ENCODE measurements around the gene LMBRD1.
"Not testable (repeated sequence)": the region's sequence is repeated elsewhere in the genome, so short reads cannot be mapped to it uniquely, and the experiment has no call there.

The LMBRD1 gene

DNA sequence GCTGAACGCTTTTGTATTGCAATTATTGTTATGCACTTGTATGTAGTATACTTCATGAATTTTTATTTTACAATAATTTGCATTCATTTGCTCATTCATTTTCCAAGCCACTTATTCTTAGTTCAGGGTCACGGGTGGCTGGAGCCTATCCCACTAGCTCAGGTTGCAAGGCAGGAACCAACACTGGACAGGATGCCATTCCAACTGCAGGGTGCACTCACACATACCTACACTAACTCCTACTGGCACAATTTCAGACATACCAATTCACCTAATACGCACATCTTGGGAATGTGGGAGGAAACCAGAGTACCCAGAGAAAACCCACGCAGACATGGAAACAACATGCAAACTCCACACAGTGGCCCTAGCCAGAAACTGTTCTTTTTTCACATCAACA is 61.8 kb downstream of the LMBRD1 start:
- DNase-seq (ENCODE audit: insufficient read length, low spot score) = no peak
- TF ChIP-seq POLR2A (IDR thresholded peaks at IDR 0.05; ENCODE audit: low read depth, low read length) = no peak
- FAIRE-seq = no peak

DNA sequence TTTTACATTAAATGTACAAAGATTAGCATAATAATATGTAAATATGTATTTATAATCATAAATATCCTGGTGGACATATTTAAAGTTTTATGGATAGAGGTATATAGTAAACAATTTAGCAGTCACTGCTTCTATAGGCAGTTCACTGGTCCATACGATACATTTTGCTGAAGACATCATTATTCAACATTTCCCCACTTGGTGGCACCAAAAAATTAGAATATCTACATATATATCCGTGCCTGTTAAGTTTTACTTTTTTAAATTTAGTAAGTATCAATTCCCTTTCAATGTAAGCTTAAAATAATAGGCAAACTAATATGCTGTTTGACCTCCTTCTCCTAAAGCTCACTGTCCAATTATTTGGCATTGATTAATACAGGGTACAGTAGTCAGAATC is 64.2 kb downstream of the LMBRD1 start:
- no peak for TF ChIP-seq POLR2A (IDR thresholded peaks at IDR 0.05; ENCODE audit: low read depth, low read length)
- no peak for DNase-seq (ENCODE audit: insufficient read length, low spot score)
- no peak for FAIRE-seq

DNA sequence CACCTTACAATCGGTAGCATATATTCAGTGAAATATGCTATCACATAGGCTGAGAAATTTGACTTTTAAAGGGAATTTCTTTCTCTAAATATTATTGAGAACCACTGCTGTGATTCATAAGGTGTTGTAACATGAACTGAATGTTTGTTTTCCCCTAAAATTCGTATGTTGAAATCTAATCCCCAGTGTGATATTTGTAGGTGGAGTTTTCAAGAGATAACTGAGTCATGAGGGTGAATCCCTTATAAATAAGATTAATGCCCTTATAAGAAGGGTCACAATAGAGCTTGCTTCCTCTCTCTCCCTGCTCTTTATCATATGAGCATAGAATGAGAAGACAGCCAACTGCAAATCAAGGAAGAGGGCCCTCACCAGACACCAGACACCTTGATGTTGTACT is 64.8 kb downstream of the LMBRD1 start:
- DNase-seq (ENCODE audit: insufficient read length, low spot score) (no peak), FAIRE-seq (no peak)
- TF ChIP-seq POLR2A (IDR thresholded peaks at IDR 0.05; ENCODE audit: low read depth, low read length) = no peak

DNA sequence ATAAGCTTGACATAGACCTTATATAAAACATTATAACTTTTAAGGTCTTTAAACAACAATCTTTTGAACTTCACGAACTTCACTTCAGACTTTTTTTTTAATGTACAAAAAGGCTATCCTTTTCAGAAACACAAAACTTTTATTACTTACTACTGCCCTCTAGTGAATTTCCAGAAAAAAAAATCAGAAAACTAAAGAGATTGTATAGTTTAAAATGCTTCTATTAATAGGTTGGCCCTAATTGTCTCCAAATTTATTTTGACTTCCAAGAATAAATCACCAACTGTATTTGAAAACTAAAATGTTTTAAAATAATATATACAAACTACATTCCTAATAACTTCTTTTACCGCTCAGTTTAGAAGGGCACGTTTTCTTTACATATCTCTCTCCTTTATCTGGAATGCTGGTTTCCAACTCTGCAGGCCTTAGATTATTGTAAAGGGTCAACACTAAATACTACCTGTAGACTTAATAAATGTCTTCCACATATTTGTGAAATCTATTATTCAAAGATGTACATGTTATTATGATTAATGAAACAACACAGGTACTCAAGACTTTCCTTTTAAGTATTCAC is 66.8 kb downstream of the LMBRD1 start:
- TF ChIP-seq POLR2A (IDR thresholded peaks at IDR 0.05; ENCODE audit: low read depth, low read length) = no peak
- no peak for FAIRE-seq
- DNase-seq (ENCODE audit: insufficient read length, low spot score) = no peak

DNA sequence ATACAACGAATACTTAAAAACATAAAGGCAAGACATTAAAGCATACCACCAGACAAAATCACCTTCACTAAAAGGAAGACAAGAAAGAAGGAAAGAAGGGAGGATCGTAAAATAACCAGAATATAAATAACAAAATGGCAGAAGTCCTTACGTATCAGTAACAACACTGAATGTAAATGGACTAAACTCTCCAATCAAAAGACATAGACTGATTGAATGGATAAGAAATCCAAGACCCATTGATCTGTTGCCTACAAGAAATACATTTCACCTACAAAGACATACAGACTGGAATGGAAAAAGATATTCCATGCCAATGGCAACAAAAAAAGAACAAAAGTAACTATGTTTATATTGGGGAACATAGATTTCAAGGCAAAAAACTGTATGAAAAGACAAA is 74.1 kb downstream of the LMBRD1 start:
- TF ChIP-seq POLR2A (IDR thresholded peaks at IDR 0.05; ENCODE audit: low read depth, low read length) = no peak
- FAIRE-seq (no peak), DNase-seq (ENCODE audit: insufficient read length, low spot score) (no peak)

DNA sequence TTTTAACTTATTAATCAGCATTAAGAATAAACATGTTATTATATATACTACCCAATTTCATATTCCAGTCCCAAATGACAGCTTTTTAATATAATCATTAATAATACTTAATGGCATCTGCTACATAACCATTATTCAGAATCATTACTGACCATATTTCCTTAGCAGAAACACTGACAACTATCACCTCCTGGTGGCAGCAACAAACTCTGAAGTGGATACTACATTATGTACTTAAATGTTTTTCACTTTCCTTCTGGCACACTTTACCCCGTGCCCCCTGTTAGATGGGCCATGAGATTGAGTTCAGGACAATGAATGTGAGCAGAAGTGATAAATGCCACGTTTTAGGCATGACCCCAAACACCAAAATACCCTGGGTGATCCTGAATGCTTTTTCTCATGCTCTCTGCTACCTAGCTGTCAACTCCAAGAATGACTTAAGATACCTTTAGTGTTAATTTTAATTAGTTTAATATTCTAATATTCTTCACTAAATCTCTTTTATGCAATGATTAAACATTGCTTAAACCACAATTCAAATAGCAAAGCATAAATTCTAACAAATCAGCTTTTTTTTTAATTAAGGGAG is 77.1 kb downstream of the LMBRD1 start:
- no peak for TF ChIP-seq POLR2A (IDR thresholded peaks at IDR 0.05; ENCODE audit: low read depth, low read length)
- no peak for DNase-seq (ENCODE audit: insufficient read length, low spot score)
- no peak for FAIRE-seq

DNA sequence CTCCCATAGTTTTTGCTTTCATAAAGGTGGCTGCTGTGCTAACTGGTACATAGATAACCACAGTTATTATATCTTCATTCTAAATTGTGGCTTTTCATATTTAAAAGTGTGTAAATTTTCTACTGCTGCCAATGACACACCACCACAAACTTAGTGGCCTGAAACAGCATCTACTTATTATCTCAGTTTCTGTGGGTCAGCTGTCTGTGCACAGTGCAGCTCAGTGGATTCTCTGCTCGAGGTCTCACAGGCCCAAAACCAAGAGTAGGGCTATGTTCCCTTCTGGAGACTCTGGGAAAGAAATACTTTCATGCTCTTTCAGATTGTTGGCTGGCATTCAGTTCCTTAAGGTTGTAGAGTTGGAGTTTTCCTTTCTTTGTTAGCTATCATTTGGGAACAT is 90.1 kb downstream of the LMBRD1 start:
- DNase-seq (ENCODE audit: insufficient read length, low spot score) = no peak
- no peak for FAIRE-seq
- no peak for TF ChIP-seq POLR2A (IDR thresholded peaks at IDR 0.05; ENCODE audit: low read depth, low read length)

DNA sequence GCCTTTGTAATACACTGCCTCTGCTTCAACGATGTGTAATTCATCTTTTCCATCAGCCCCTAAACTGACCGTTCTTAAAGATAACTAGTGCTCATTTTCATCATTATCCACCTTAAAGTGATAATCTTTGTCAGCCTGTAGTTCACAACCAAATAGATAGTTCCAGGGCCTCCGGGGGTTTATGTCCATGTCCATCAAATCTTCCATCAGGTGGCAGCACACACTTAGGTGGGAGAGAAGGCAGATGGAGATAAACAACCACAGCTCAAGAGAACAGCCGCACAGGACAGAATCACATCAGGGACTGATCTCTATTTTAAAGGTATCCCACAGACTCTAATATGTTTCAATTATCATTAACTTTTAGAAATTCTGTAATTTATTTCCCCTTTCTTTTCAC is 90.9 kb downstream of the LMBRD1 start:
- FAIRE-seq (no peak), DNase-seq (ENCODE audit: insufficient read length, low spot score) (no peak)
- no peak for TF ChIP-seq POLR2A (IDR thresholded peaks at IDR 0.05; ENCODE audit: low read depth, low read length)

DNA sequence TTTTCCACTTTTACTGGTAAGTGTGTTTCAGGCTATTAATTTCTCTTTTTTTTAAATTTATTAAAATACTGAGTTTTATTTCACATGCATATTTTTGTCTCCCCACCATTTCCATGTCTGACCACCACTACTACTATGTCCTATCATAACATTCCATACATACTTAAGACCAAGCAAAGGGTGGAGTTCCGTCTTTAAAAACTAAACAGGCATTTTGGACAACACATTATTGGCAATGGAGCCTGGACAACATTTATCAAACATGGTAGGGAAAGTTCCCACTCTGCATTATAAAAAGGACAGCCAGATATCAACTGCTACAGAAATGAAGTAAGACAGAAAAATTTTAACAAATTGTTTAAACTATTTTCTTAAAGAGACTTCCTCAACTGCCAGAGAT is 91.9 kb downstream of the LMBRD1 start:
- no peak for TF ChIP-seq POLR2A (IDR thresholded peaks at IDR 0.05; ENCODE audit: low read depth, low read length)
- no peak for FAIRE-seq
- no peak for DNase-seq (ENCODE audit: insufficient read length, low spot score)

DNA sequence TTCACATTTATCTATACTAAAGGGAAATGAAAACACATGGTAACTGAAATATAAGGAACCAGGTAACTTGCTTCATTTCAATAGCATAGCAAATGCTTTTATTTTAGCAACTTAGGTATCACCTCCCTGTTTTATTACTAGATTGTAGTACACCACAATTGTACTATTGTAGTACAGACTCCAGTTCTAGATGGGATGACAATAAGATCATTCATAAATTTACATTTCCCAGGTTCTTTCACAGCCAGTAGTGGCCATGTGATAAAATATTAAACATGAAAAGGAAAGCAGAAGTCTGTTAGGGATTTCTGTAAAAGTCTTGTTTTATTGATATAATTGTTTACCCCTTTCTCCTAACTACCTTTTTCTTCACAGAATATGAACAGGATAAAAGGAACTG is 97.2 kb downstream of the LMBRD1 start:
- FAIRE-seq (no peak), DNase-seq (ENCODE audit: insufficient read length, low spot score) (no peak)
- no peak for TF ChIP-seq POLR2A (IDR thresholded peaks at IDR 0.05; ENCODE audit: low read depth, low read length)

DNA sequence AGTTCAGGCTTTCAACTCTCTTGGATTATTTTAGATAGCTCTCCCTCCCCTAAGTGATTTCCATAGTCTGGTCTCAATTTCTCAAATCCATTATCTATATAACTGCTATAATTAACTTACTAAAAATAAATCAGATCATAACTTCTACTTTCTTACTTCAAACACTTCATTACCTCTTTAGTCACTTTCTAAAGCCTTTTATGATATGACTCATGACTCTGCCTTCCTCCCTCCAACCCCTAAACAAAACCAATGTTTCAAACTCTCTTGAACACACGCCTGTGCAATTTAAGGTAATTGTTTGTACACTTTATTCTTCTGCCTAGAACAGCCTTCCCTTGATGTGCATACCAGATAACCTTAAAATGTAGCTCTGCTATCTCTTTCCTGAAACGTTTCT is 100.5 kb downstream of the LMBRD1 start:
- no peak for TF ChIP-seq POLR2A (IDR thresholded peaks at IDR 0.05; ENCODE audit: low read depth, low read length)
- DNase-seq (ENCODE audit: insufficient read length, low spot score) (no peak), FAIRE-seq (peak; percentile 27)

DNA sequence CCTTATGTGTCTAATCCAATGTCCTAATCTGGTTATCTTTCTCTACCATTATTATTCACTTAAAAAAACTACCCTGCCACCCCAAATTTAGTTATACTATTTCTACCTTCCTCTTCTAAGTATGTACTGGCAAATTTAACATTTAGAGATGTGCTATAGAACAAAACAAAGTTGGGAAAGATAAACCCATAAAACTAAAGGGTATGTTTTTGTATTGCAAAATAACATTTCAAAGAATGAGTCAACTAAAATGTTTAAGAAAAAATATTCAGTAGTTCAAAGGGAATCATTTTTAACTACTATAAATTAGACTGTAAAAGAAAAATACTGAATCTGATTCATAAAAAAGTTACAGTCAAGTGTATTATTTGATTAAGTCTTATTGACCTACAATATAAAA is 103.0 kb downstream of the LMBRD1 start:
- no peak for TF ChIP-seq POLR2A (IDR thresholded peaks at IDR 0.05; ENCODE audit: low read depth, low read length)
- FAIRE-seq = no peak
- DNase-seq (ENCODE audit: insufficient read length, low spot score) = no peak

DNA sequence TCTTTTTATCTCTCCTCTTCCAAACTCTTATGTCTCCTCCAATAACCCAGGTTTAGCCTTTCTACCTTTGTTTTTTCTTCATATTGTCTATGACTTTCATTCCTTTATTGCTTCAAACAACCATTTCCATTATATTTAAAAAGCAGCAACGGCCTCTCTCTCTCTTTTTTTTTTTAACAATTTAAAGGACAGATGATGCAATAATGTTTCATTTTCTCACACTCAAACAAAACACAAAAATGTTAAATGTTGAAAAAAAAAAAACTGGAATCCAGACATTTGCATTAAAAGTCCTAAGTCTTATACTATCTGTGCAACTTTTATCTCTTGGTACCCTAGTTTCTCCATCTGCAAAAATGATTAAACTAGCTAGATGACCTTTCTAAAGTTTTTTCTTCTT is 105.8 kb downstream of the LMBRD1 start:
- no peak for TF ChIP-seq POLR2A (IDR thresholded peaks at IDR 0.05; ENCODE audit: low read depth, low read length)
- DNase-seq (ENCODE audit: insufficient read length, low spot score) = no peak
- no peak for FAIRE-seq

DNA sequence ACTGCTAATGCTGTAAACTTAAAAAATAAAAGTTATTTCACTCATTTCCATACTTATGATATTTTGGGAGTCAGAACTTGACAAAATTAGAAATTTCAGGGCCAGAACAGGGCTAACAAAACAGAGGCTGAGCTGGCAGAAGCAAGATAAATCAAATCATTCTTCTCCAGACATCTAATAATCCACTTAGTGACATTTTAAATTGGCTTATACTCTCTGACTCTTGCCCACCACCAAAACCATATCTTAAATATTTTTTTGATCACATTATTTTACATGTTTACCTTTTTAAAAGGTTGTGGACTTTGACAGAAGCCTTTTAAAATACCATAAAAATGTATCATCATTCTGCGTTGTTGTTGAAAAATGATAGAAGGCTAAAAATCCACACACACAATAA is 116.5 kb downstream of the LMBRD1 start:
- FAIRE-seq (no peak), DNase-seq (ENCODE audit: insufficient read length, low spot score) (no peak)
- no peak for TF ChIP-seq POLR2A (IDR thresholded peaks at IDR 0.05; ENCODE audit: low read depth, low read length)

DNA sequence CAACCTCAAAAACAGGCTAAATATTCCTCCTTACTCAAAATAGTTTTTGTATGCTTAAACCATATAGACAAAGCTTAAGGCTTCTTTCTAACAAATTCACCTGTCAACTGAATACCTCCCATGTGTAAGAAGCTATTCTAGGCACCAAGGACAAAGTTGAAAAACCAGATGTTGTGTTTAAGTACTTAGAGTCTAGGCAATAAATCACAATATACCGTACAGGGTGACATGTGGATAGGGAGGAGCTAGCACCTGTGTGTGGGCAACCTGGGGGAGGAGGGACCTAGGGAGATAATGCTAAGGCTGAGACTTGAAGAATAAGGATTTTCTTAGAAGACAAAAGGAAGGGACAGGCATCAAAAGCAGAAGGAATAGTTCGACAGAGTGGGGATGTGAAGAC is 123.5 kb downstream of the LMBRD1 start:
- TF ChIP-seq POLR2A (IDR thresholded peaks at IDR 0.05; ENCODE audit: low read depth, low read length) = no peak
- no peak for DNase-seq (ENCODE audit: insufficient read length, low spot score)
- no peak for FAIRE-seq

DNA sequence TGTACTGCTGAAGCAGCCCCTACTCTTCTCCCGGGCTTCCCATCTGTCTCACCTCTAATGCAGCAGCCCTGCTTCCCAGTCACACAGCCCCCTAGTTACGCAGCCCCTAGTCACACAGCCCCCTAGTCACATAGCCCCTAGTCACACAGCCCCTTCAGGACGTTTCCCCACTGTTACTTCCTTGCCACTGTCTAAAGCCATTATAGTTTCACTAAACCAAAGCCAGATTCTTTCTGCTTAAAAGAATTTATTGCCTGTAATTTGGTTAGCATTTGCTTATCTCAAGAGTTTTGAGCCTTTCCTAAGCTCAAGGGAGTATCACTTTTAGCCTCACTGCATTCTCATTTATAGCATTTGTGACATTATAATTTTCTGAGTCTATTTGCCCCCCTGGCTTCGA is 127.9 kb downstream of the LMBRD1 start:
- no peak for FAIRE-seq
- DNase-seq (ENCODE audit: insufficient read length, low spot score) = no peak
- TF ChIP-seq POLR2A (IDR thresholded peaks at IDR 0.05; ENCODE audit: low read depth, low read length) = no peak

DNA sequence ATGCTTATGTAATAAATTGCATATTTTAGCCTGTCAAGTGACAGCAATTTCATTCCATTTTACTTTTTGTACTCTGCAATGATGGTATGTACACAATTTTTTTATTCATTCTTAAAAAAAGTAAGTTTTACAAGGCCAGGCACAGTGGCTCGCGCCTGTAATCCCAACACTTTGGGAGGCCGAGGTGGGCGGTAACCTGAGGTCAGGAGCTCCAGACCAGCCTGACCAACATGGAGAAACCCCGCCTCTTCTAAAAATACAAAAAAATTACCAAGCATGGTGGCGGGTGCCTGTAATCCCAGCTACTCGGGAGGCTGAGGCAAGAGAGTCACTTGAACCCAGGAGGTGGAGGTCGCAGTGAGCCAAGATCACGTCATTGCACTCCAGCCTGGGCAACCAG is 130.0 kb downstream of the LMBRD1 start:
- not testable (repeated sequence) for FAIRE-seq; DNase-seq (ENCODE audit: insufficient read length, low spot score)

Measured in H54 (cell line).